Measurements from ENCODE around the gene ZNF625. TPM values are rescaled to one million over a fixed set of nuclear protein-coding genes. Genes with fewer than 3 reads are reported as not detected.

Gene ZNF625
- polyA plus RNA-seq, 1 experiment = 3.4 TPM

DNA sequence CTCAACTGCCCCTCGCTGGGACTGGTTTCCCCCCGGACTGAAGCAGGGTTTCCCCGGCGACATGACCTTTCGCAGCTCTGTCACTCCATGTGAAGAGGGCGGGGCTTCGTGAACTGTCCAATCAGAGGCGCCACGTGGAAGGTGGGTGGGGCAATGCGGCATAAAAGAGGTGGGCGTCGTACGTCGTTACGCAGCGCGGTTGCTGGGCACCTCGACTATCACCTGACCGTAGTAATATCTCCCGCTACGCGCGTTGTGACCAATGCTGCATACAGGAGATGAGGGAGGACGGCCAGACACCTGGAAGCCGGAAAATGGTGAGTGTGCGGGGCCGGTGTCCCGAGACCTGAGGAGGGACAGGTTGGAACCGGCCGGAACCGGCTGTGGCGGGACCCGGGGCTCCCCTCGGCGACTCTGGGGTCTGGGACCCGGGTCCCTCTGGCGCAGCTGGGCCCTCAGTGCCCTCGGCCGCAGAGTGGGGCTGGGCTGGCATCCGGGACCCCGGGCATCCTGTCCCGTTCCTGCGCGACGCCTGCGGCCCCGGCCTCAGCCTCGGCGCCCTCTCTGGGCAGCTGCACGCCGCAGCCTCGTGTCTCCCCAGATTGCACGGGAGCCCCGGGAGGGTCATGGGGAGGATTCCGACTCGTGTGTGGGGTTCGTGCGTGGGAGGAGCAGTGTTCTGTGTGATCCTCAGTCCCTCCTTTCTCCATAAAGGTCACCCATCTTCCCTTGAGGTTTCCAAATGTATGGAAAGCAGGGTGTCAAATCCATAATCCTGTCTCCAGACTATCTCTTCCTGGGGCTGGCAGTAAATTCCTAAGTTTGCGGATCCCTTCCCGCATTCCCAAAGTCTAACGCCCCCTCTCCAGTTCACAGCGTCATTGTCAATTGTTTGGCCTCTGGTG, 38.5 kb upstream of the ZNF625 start:
- ChIA-PET POLR2A (interaction anchor here (0.5 to 1.0 kb wide), 2 partner anchors 37 to 124 kb away, joined by 3 to 4 read pairs; no protein-coding TSS in a partner anchor), CTCF (interaction anchor here (1.5 kb wide), 1 partner anchor 136 kb away, joined by 4 read pairs; no protein-coding TSS in a partner anchor)
- peak; percentile 8 for DNase-seq (ENCODE audit: low read depth, low spot score)
- no peak overlapping the region for H3K27ac ChIP-seq (ENCODE audit: low read depth, low read length)
- H3K9me3 ChIP-seq (ENCODE audit: control insufficient read depth, insufficient read depth, low read length) = peaks cover 62% of the 10 kb centered on the region
- peak overlapping the region; percentile 56 for H3K4me3 ChIP-seq (ENCODE audit: low read depth, low read length)
- TF ChIP-seq, protein P1, sequence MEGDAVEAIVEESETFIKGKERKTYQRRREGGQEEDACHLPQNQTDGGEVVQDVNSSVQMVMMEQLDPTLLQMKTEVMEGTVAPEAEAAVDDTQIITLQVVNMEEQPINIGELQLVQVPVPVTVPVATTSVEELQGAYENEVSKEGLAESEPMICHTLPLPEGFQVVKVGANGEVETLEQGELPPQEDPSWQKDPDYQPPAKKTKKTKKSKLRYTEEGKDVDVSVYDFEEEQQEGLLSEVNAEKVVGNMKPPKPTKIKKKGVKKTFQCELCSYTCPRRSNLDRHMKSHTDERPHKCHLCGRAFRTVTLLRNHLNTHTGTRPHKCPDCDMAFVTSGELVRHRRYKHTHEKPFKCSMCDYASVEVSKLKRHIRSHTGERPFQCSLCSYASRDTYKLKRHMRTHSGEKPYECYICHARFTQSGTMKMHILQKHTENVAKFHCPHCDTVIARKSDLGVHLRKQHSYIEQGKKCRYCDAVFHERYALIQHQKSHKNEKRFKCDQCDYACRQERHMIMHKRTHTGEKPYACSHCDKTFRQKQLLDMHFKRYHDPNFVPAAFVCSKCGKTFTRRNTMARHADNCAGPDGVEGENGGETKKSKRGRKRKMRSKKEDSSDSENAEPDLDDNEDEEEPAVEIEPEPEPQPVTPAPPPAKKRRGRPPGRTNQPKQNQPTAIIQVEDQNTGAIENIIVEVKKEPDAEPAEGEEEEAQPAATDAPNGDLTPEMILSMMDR (IDR thresholded peaks at IDR 0.05; ENCODE audit: low read depth, low read length) = no peak
- H3K27me3 ChIP-seq (ENCODE audit: control insufficient read depth, insufficient read depth, low read length) = no peaks in the 10 kb centered on the region

GRCh38 chr19:12187625-12188024, 31.1 kb upstream of the ZNF625 start:
- DNase-seq (ENCODE audit: low read depth, low spot score) = no peak
- H3K27me3 ChIP-seq (ENCODE audit: control insufficient read depth, insufficient read depth, low read length) = no peaks in the 10 kb centered on the region
- POLR2A ChIA-PET = no interaction called here
- CTCF ChIA-PET = no interaction called here
- H3K27ac ChIP-seq (ENCODE audit: low read depth, low read length) = no peak overlapping the region
- TF ChIP-seq, protein P1 (IDR thresholded peaks at IDR 0.05; ENCODE audit: low read depth, low read length) = no peak
- peaks cover 61% of the 10 kb centered on the region for H3K9me3 ChIP-seq (ENCODE audit: control insufficient read depth, insufficient read depth, low read length)
- H3K4me3 ChIP-seq (ENCODE audit: low read depth, low read length) = no peak overlapping the region

- H3K27ac ChIP-seq (ENCODE audit: low read depth, low read length) = no peak overlapping the region
- TF ChIP-seq, protein P1 (IDR thresholded peaks at IDR 0.05; ENCODE audit: low read depth, low read length) = no peak
- no peak overlapping the region for H3K4me3 ChIP-seq (ENCODE audit: low read depth, low read length)
- ChIA-PET CTCF (no interaction called here), POLR2A (no interaction called here)
- H3K27me3 ChIP-seq (ENCODE audit: control insufficient read depth, insufficient read depth, low read length) = no peaks in the 10 kb centered on the region
- no peak for DNase-seq (ENCODE audit: low read depth, low spot score)
- peaks cover 64% of the 10 kb centered on the region for H3K9me3 ChIP-seq (ENCODE audit: control insufficient read depth, insufficient read depth, low read length)
These were observed 23.8 kb upstream of the ZNF625 start for GRCh38 chr19:12180377-12180776.

GRCh38 chr19:12166626-12167025, 10.1 kb upstream of the ZNF625 start:
- Histone ChIP-seq H3K4me3 (ENCODE audit: low read depth, low read length) (no peak overlapping the region), H3K27me3 (ENCODE audit: control insufficient read depth, insufficient read depth, low read length) (no peaks in the 10 kb centered on the region), H3K9me3 (ENCODE audit: control insufficient read depth, insufficient read depth, low read length) (peaks cover 3% of the 10 kb centered on the region; the same call in 1 of the 2 replicates), H3K27ac (ENCODE audit: low read depth, low read length) (no peak overlapping the region)
- DNase-seq (ENCODE audit: low read depth, low spot score) = no peak
- TF ChIP-seq, protein P1 (IDR thresholded peaks at IDR 0.05; ENCODE audit: low read depth, low read length) = no peak
- ChIA-PET POLR2A (no interaction called here), CTCF (no interaction called here)

- H3K27ac ChIP-seq (ENCODE audit: low read depth, low read length) = peak overlapping the region; percentile 47
- TF ChIP-seq, protein P1 (IDR thresholded peaks at IDR 0.05; ENCODE audit: low read depth, low read length) = no peak
- peaks cover 9% of the 10 kb centered on the region; the same call in 1 of the 2 replicates for H3K9me3 ChIP-seq (ENCODE audit: control insufficient read depth, insufficient read depth, low read length)
- no peak for DNase-seq (ENCODE audit: low read depth, low spot score)
- H3K27me3 ChIP-seq (ENCODE audit: control insufficient read depth, insufficient read depth, low read length) = no peaks in the 10 kb centered on the region
- H3K4me3 ChIP-seq (ENCODE audit: low read depth, low read length) = peak overlapping the region; percentile 92
- CTCF ChIA-PET = interaction anchor here (2.0 kb wide), 1 partner anchor 22 kb away, joined by 5 read pairs; no protein-coding TSS in a partner anchor
- POLR2A ChIA-PET = interaction anchor here (0.5 to 1.5 kb wide), 5 partner anchors 46 to 709 kb away, joined by 3 to 10 read pairs (median 3); partner anchors contain the start of genes ZNF44, ZNF443 and ZNF799
These were observed 7.3 kb upstream of the ZNF625 start for GRCh38 chr19:12163826-12164225.
